Muscle of arm (tissue), 12 donors: ENCODE data around the gene ANKRD13B. TPM values are rescaled to one million over a fixed set of nuclear protein-coding genes. Genes with fewer than 3 reads are reported as not detected.

ENCODE experiments used
- DNase-seq: peaks from one replicate; pipeline ENCODE4 v3.0.0-alpha.2; 2013
- polyA plus RNA-seq, 12 donors: library from polyadenylated mRNA; unstranded; fragments of 120-200 nt; gene quantifications; one replicate each; pipeline ENCODE4 v1.2.1, GENCODE V29; 2013; ENCODE audit not compliant: insufficient read length in 12 of 12

ANKRD13B gene
- polyA plus RNA-seq, 12 donors: 8.3 to 23.3 (median 11.0) TPM; not detected in 1

GRCh38 chr17:29593591-29594518 lies 923 bp downstream of the ANKRD13B start:
- DNase-seq: no peak

- no peak for DNase-seq
Measured at GRCh38 chr17:29594519-29595090, 1.7 kb downstream of the ANKRD13B start.

DNA sequence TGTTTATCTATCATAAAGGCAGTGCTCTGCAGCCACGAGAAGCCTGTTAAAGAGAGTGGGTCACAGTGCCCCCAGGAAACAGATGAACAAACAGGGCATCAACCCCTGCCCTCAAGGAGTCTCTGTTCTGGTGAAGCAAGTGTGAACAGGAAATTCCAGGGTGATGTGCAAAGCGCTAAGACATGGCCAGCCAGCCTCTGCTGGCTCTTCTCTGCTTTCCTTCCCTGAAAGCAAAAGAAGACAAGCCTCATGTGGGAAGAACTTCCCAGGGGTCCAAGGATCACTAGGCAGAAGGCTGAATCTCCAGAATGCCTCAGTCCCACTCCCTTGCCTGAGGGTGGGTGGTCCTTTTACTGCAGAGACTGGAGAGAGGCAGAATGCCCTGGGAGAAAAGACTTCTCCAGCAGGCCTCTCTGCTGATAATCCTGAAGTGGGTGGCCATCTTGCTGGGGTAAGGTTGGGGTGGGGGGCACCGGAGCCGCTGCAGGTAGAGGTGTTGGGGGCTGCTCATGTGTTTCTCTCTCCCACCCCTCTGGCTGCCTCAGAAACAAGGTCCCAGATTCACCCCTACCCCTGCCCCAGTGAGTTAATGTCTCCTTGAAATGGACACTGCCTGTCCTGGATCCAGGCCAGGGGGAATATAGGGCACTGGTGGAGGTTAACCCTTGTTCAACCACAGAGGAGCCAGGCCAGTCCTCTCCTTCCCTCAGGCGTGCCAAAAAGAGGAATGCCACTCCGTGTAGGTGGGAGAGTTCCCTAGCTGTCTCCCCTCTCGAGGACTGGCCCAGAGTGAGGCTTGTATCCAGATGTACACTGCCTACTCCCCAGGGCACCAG lies 2.4 kb downstream of the ANKRD13B start:
- no peak for DNase-seq

DNA sequence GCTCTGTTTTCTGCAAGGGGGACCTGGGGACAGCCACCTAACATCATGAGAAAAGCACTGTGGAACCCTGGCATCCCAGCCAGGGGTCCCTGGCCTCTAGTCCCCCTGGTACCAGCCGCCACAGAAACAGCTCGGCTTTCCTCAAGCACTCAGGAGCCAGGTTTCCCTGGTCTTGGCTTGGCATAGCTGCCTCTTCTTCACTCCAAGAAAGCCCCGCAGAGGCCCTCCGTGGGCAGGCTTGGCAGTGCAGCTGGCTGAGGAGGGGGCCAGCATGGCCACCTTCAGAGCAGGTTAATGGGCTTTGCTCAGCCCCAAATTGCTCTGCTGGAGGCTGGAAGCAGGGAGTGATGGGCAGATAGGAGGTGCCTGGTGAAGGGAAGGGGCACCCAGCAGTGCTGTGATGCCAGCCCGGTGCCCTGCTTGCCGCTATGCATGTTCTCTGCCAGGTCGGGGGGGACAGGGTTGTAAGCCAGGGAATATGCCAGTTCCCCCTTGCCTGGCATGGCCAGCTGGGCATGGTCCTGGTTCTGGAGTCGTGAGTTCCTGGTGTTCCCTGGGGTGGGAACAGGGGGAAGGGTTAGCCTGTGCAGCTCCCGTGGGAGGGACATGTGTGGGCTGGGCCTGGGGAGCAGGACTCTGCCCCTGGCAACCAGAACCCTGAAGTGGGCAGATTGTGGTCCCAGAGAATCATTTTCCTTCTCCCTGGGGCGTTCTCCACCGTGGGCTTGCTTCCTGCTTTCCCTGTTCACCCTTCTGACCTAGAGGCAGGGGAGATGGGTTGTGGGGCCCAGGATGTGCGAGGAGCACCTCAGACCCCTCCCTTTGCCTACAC lies 3.2 kb downstream of the ANKRD13B start:
- no peak for DNase-seq

GRCh38 chr17:29596811-29597210 lies 3.9 kb downstream of the ANKRD13B start:
- DNase-seq: no peak

DNA sequence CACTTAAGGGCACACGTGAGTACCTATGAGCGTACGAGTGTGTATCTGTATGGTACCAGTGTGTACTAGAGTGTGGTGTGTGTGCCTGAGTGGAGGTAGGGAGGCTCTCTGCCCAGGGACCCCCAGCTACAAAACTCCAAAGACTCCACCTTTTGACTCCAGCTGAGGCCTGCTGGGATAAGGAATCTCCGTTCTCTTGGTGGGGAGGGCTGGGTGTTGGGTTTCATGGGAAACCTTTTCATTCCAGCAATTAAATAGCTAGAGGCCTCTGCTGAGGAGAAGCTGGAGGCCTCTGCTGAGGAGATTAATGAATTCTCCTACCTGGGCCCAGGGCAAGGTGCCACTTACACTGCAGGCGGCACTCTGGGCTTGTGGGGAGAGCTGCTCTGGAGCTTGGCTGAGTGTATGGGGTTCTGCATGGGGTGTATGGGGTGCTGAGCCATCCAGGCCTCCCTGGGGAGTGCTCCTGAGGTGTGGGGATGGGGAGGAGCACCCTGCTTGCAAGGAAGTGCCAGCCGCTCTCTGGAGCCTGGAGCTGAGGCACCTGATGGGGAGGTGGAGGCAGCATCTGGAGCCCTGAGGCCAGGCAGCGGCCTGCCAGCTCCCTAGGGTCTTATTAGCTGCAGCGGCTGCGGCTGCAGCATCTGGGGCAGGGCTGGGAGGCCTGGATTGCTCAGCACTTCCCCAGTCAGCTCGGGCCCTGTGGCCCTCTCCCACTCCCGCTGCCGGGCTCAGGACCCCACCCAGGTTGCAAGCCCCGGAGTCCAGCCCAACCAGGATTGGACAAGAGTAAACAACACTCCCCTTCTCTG lies 4.6 kb downstream of the ANKRD13B start:
- DNase-seq: no peak

DNA sequence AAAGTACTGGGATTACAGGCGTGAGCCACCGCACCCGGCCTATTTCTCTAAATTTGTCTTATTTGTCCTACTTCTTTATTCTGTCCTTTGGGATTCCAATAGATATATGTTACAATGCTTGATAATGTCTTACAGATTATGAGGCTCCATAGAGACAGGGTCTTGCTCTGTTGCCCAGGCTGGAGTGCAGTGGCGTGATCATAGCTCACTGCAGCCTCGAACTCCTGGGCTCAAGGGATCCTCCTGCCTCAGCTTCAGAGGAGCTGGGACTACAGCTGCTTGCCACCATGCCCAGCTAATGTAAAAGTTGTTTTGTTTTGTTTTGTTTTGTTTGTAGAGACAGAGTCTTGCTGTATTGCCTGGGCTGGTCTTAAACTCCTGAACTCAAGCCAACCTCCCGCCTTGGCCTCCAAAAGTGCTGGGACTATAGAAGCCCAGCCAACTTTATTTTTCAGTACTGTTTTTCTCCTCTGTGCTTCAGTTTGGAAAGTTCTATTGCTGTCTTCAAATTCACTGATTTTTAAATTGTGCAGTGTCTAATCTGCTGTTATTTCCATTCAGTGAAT lies 10.3 kb downstream of the ANKRD13B start:
- DNase-seq: peak; percentile 79

GRCh38 chr17:29607557-29608195 lies 14.7 kb downstream of the ANKRD13B start:
- no peak for DNase-seq

DNA sequence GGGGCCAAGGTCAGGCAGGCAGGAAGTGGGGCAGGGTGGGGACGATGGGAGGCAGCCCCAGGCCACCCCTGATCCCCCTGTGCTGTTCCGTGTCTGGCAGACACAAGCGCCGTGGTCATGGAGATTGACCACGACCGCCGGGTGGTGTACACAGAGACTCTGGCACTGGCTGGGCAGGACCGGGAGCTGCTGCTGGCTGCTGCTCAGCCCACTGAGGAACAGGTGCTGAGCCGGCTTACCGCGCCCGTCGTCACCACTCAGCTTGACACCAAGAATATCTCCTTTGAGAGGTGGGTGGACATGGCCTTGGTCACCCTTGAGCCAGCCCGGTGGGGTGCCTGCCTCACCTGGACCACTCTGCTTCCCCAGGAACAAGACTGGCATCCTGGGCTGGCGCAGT lies 16.1 kb downstream of the ANKRD13B start:
- no peak for DNase-seq

- no peak for DNase-seq
Measured at GRCh38 chr17:29610395-29610794, 17.5 kb downstream of the ANKRD13B start.

DNA sequence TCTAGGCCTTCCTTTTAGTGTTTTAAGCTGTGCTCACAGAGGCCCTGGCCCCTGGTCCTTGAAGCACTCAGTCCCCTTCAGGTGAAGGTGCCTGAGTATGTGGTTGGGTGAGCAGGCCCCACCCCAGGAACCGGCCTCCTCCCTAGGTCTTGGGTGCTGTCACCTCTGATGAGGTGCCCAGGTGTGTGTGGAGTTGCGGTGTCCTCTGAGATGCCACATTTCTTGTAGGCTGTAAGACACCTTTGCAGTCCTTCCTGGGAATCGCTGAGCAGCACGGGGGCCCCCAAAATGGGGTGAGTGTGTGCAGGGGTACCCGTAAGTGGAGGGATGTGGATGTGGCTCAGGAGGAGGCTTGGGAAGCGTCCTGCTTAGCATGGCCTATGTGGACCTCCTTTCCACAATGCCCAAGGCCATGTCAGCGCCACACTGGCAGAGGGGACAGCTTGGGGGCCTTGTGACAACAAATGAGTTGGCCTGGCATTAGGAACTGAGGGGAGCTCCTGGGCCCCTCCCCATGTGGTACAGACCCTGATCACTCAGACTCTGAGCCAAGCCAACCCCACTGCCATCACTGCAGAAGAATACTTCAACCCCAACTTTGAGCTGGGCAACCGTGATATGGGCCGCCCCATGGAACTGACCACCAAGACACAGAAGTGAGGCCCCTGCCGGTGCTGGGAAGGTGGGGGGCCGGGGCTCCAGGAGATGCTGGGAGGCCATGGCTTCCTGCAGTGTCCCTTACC lies 18.6 kb downstream of the ANKRD13B start:
- DNase-seq: no peak

DNA sequence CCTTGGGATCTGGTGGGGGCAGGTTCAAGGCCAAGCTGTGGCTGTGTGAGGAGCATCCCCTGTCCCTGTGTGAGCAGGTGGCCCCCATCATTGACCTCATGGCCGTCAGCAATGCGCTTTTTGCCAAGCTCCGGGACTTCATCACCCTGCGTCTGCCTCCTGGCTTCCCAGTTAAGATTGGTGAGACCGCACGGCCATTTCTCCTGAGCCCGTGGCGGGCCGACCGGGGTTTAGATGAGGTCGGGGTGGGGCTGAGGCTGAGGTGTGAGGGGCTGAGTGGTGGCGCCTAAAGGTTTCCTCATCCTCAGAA lies 19.1 kb downstream of the ANKRD13B start:
- no peak for DNase-seq

DNA sequence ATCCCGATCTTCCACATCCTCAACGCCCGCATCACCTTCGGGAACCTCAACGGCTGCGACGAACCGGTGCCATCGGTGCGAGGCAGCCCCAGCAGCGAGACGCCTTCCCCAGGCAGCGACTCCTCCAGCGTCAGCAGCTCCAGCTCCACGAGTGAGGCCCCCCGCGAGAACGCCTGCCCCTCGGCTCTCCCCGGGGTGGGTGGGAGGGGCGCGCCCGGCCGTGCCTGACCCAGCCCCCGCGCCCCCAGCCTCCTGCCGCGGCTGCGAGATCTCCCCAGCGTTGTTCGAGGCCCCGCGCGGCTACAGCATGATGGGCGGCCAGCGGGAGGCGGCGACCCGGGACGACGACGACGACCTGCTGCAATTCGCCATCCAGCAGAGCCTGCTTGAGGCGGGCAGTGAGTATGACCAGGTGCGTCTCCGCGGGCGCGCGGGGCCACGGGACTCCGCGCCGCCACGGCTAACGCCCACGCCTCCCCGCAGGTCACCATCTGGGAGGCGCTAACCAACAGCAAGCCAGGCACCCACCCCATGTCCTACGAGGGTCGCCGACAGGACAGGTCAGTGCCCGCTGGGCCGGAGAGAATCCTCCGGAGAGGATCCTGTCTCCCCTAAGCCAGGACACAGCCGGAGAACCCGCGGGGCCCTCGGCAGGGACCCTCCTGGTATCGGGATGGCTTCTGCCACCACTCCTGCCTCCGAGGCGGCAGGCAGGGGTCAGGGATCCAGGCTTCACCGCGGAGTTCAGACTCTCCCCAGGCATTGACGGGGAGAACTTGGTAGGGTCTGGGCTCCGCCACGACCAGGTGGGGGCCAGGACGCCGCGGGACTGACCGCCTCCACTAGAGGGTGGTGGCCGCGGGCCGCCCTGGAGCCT lies 19.7 kb downstream of the ANKRD13B start:
- no peak for DNase-seq

DNA sequence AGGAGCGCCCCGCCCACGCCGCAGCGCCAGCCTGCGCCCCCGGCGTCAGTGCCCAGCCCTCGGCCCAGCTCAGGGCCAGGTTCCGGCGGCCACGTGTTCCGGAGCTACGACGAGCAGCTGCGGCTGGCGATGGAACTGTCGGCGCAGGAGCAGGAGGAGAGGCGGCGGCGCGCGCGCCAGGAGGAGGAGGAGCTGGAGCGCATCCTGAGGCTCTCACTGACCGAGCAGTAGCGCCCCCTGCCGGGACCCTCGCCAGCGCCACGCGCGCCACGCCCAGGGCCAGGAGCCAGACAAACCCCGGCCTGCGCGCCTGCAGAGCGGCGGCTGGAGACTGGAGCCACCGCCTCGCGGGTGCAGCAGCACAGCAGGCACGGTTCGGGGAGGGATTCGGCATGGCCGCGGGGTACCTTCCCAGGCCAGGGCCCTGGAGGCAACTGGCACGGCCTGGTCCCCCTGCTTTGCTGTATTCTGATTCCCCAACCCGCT lies 20.5 kb downstream of the ANKRD13B start:
- peak; percentile 95 for DNase-seq

DNA sequence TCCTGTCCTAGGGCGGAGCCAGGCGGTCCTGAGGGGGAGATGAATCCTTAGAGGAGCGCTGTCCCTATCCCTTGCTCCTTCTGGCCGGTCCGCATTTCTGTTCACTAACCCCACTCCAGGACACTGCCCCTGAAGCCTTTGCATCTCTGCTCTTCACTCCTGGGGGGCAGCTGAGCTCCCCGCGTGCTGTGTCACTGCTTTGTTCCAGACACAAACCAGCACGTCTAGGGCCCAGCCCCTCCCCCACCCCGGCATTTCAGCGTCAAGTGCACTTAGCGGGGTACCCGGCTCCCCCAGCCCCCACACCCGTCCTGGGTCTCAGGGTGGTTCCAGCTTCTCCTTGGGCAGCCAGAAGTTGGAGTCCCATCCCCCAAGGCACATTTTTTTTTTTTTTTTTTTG lies 20.9 kb downstream of the ANKRD13B start:
- DNase-seq: no peak

DNA sequence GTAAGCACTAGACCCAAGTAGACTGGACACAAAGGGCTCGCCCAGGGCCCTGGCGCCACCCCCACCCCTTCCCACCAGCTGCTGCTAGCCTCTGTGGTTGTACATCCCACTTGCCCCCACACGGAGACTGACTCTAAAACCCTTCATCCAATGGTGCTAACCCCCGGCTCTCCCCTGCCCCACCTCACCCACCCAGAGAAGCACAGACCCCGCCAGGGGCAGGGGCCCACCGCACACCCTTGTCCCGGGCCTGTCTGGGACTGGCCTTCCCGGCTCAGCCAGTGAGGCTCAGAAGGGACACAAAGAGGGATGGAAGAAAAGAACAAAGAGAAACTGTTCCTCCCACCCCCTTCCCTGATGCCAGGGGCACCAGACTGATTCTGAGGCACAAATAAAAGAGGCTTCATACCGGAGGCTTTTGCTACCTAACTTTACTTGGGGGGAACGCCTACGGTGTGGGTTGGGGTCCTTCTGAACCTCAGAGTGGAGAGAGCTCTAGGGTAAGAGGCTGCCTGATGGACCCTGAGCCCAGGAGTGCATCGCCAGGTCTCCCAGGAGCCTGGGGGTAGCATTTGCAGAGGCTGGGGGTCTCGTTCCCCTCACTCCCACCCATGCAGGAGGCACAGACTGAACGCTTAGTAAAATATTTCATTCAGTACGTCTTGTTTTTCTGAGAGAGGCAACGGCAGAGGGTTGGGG lies 21.6 kb downstream of the ANKRD13B start:
- DNase-seq: no peak

GRCh38 chr17:29615048-29615385 lies 22.1 kb downstream of the ANKRD13B start:
- peak; percentile 34 for DNase-seq
